Kidney (tissue), 14 donors: ENCODE measurements around the gene LRRC45. TPM values are rescaled to one million over a fixed set of nuclear protein-coding genes. Genes with fewer than 3 reads are reported as not detected.

Experiments used
- DNase-seq, 5 donors: peaks; one replicate each; pipeline ENCODE4 v3.0.0-alpha.2; 2013 to 2020
- FAIRE-seq: peaks from 2 replicates; lab custom pipeline; 2012; peaks lifted over from hg19 to GRCh38; lab: Jason Lieb, UNC
- H3K27ac ChIP-seq, 2 donors: one replicate each; pipeline ENCODE4 v1.7.0; 2013; ENCODE audit warnings: low read depth in 2 of 2, low read length in 2 of 2, inconsistent platforms in 1 of 2
- H3K27me3 ChIP-seq: one replicate; pipeline ENCODE4 v1.7.1; 2013; ENCODE audit warnings: low read length, inconsistent platforms; ENCODE audit not compliant: control insufficient read depth, insufficient read depth
- H3K36me3 ChIP-seq, 3 donors: one replicate each; pipeline versions ENCODE4 v1.7.0 to v1.7.1; 2013; ENCODE audit warnings: low read length in 3 of 3, control low read depth in 1 of 3, inconsistent platforms in 1 of 3; ENCODE audit not compliant: insufficient read depth in 3 of 3, control insufficient read depth in 2 of 3
- H3K4me1 ChIP-seq, 3 donors: one replicate each; pipeline versions ENCODE4 v1.7.0 to v1.7.1; 2013; ENCODE audit warnings: low read length in 3 of 3, inconsistent platforms in 1 of 3, low read depth in 1 of 3; ENCODE audit not compliant: control insufficient read depth in 2 of 3, insufficient read depth in 2 of 3
- H3K4me3 ChIP-seq, 3 donors: one replicate each; pipeline versions ENCODE4 v1.7.0 to v1.8.1; 2013; ENCODE audit warnings: low read length in 3 of 3, control low read depth in 1 of 3, inconsistent platforms in 1 of 3
- H3K9ac ChIP-seq, 3 donors: one replicate each; pipeline versions ENCODE4 v1.7.0 to v1.7.1; 2013; ENCODE audit warnings: low read length in 3 of 3, control low read depth in 1 of 3, inconsistent platforms in 1 of 3
- H3K9me3 ChIP-seq, 3 donors: one replicate each; pipeline versions ENCODE4 v1.7.0 to v1.7.1; 2013; ENCODE audit warnings: low read length in 3 of 3, control low read depth in 1 of 3, inconsistent platforms in 1 of 3; ENCODE audit not compliant: control insufficient read depth in 2 of 3, insufficient read depth in 1 of 3
- CTCF ChIP-seq: IDR thresholded peaks from 3 replicates; pipeline ENCODE4 v1.5.1; 2012; ENCODE audit warnings: mild to moderate bottlenecking, moderate library complexity, borderline replicate concordance; ENCODE audit not compliant: insufficient read depth; ENCODE audit errors: extremely low read depth
- intact Hi-C: fragments of 100-400 bp; cut with DNase I; formaldehyde crosslinking; loops from one replicate; pipeline ENCODE4 v1.11.1; 2022
- polyA plus RNA-seq: library from polyadenylated mRNA; stranded (reverse); fragments of 350-450 nt; fragmentation: Illumina TruSeq; extraction: RNeasy Lipid Tissue Mini Kit (QIAGEN cat#74804); gene quantifications from one replicate; pipeline ENCODE4 v1.2.3, GENCODE V29; 2014; ENCODE audit warnings: low read depth, low replicate concordance; ENCODE audit not compliant: insufficient read depth
- total RNA-seq: library from RNA; stranded (reverse); fragmentation: NEBNext Ultra II Directional; extraction: Animal tissue kit (Norgen Biotek cat#: 25700); gene quantifications from one replicate; pipeline ENCODE4 v1.2.1, GENCODE V29; 2021
- donor health status: control.
- donor health status: control.
- donor health status: control.
- donor health status: control.
- donor health status: control.
- donor health status: DM: yes; HTN: yes; CAD: no.
- donor health status: Normal renal cell carcinoma (clear cell type).

LRRC45 gene
- total and polyA plus RNA-seq, 2 donors from 2014 or later, result 9.9 TPM

- intact Hi-C loops, result no loop called here
- FAIRE-seq, result no peak
Observed at GRCh38 chr17:81999976-82000802, 22.9 kb upstream of the LRRC45 start.

GRCh38 chr17:82000803-82001570 is 22.1 kb upstream of the LRRC45 start:
- H3K4me1 ChIP-seq, result peaks cover 0 to 9% (median 0%) of the 10 kb centered on the region in 3 donors
- FAIRE-seq (no peak), DNase-seq (peak; percentile 55 to 80 (median 68))
- no peaks in the 10 kb centered on the region for H3K36me3 ChIP-seq
- no peak overlapping the region for H3K27ac ChIP-seq
- H3K4me3 ChIP-seq, result no peak overlapping the region
- no peaks in the 10 kb centered on the region for H3K27me3 ChIP-seq
- H3K9me3 ChIP-seq, result no peaks in the 10 kb centered on the region
- no peak overlapping the region for H3K9ac ChIP-seq
- intact Hi-C loops, result no loop called here
- no peak for TF ChIP-seq CTCF

More at GRCh38 chr17:81999976-82000802, 22.9 kb upstream of the LRRC45 start:
- Histone ChIP-seq H3K9ac (no peak overlapping the region), H3K9me3 (no peaks in the 10 kb centered on the region), H3K36me3 (no peaks in the 10 kb centered on the region), H3K27ac (no peak overlapping the region), H3K4me1 (peaks cover 0 to 9% (median 0%) of the 10 kb centered on the region in 3 donors), H3K27me3 (no peaks in the 10 kb centered on the region), H3K4me3 (no peak overlapping the region)
- no peak for TF ChIP-seq CTCF
- DNase-seq, result peak in 3 of 5 donors; percentile 51 to 71 (median 54)

GRCh38 chr17:82001571-82002056 is 21.5 kb upstream of the LRRC45 start:
- Histone ChIP-seq H3K27me3 (no peaks in the 10 kb centered on the region), H3K9me3 (no peaks in the 10 kb centered on the region), H3K27ac (no peak overlapping the region), H3K4me1 (peaks cover 0 to 9% (median 0%) of the 10 kb centered on the region in 3 donors), H3K36me3 (no peaks in the 10 kb centered on the region), H3K4me3 (no peak overlapping the region), H3K9ac (no peak overlapping the region)
- intact Hi-C loops, result no loop called here
- no peak for TF ChIP-seq CTCF
- FAIRE-seq, result no peak
- DNase-seq, result peak in 1 of 5 donors; percentile 55
